Measurements from ENCODE around the gene RBM43. TPM values are rescaled to one million over a fixed set of nuclear protein-coding genes. Genes with fewer than 3 reads are reported as not detected.

The RBM43 gene
- polyA plus RNA-seq, 1 donor (not counting 4 experiments of a cell fraction or from before 2014, with no cell fraction given): 2.7 TPM

GRCh38 chr2:151271824-151272223 lies 10.2 kb upstream of the RBM43 start:
- Histone ChIP-seq H3K27me3 (ENCODE audit: control insufficient read depth, extremely low read depth, insufficient read depth, low read length) (no peaks in the 10 kb centered on the region), H3K9me3 (ENCODE audit: control insufficient read depth, low read depth, low read length) (no peaks in the 10 kb centered on the region), H3K27ac (ENCODE audit: control insufficient read depth, insufficient read depth, low read length) (no peak overlapping the region), H2AFZ (ENCODE audit: control insufficient read depth, low read length) (no peak overlapping the region), H3K79me2 (ENCODE audit: control insufficient read depth, insufficient read depth, low read length) (no peaks in the 10 kb centered on the region), H3K9ac (ENCODE audit: control insufficient read depth, extremely low read depth, insufficient read depth, low read length) (no peak overlapping the region), H3K4me2 (ENCODE audit: control insufficient read depth, extremely low read depth, insufficient read depth, low read depth, low read length) (no peak overlapping the region), H3K4me1 (ENCODE audit: control insufficient read depth, extremely low read depth, insufficient read depth, low read length) (no peaks in the 10 kb centered on the region), H3K36me3 (ENCODE audit: control insufficient read depth in 2 of 2, extremely low read depth in 1 of 2, insufficient read depth in 2 of 2, low read length in 2 of 2) (no peaks in the 10 kb centered on the region), H3K4me3 (ENCODE audit: control insufficient read depth in 2 of 3, extremely low read depth in 1 of 3, insufficient read depth in 2 of 3, low read depth in 1 of 3, low read length in 3 of 3) (no peak overlapping the region), H4K20me1 (ENCODE audit: control insufficient read depth, extremely low read depth, insufficient read depth, low read length) (no peaks in the 10 kb centered on the region), H3K9me1 (ENCODE audit: control insufficient read depth, extremely low read depth, insufficient read depth, low read length) (no peaks in the 10 kb centered on the region)
- FAIRE-seq (no peak), DNase-seq (ENCODE audit: low read depth, low spot score) (no peak)
- dilution Hi-C loops (cut with MboI; ENCODE audit: extremely low pct_ligation_motif_present, low sequenced_read_pairs): no loop called here
- TF ChIP-seq EZH2 (IDR thresholded peaks at IDR 0.05; ENCODE audit: low read length): no peak
- TF ChIP-seq, protein P1, sequence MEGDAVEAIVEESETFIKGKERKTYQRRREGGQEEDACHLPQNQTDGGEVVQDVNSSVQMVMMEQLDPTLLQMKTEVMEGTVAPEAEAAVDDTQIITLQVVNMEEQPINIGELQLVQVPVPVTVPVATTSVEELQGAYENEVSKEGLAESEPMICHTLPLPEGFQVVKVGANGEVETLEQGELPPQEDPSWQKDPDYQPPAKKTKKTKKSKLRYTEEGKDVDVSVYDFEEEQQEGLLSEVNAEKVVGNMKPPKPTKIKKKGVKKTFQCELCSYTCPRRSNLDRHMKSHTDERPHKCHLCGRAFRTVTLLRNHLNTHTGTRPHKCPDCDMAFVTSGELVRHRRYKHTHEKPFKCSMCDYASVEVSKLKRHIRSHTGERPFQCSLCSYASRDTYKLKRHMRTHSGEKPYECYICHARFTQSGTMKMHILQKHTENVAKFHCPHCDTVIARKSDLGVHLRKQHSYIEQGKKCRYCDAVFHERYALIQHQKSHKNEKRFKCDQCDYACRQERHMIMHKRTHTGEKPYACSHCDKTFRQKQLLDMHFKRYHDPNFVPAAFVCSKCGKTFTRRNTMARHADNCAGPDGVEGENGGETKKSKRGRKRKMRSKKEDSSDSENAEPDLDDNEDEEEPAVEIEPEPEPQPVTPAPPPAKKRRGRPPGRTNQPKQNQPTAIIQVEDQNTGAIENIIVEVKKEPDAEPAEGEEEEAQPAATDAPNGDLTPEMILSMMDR (optimal IDR thresholded peaks at IDR 0.05 in 1 of 3, IDR thresholded peaks at IDR 0.05 in 1 of 3, conservative IDR thresholded peaks at IDR 0.05 in 1 of 3; ENCODE audit: extremely low read depth in 1 of 3, insufficient read depth in 2 of 3, low read length in 3 of 3): no peak

GRCh38 chr2:151269798-151270568 lies 8.3 kb upstream of the RBM43 start:
- FAIRE-seq (peak; percentile 71), DNase-seq (ENCODE audit: low read depth, low spot score) (no peak)
- no peaks in the 10 kb centered on the region for H3K79me2 ChIP-seq (ENCODE audit: control insufficient read depth, insufficient read depth, low read length)

More at GRCh38 chr2:151269798-151270568, 8.3 kb upstream of the RBM43 start:
- Histone ChIP-seq H3K9ac (ENCODE audit: control insufficient read depth, extremely low read depth, insufficient read depth, low read length) (no peak overlapping the region), H2AFZ (ENCODE audit: control insufficient read depth, low read length) (no peak overlapping the region), H3K9me1 (ENCODE audit: control insufficient read depth, extremely low read depth, insufficient read depth, low read length) (no peaks in the 10 kb centered on the region), H3K9me3 (ENCODE audit: control insufficient read depth, low read depth, low read length) (no peaks in the 10 kb centered on the region), H3K36me3 (ENCODE audit: control insufficient read depth in 2 of 2, extremely low read depth in 1 of 2, insufficient read depth in 2 of 2, low read length in 2 of 2) (no peaks in the 10 kb centered on the region), H4K20me1 (ENCODE audit: control insufficient read depth, extremely low read depth, insufficient read depth, low read length) (no peaks in the 10 kb centered on the region), H3K27me3 (ENCODE audit: control insufficient read depth, extremely low read depth, insufficient read depth, low read length) (no peaks in the 10 kb centered on the region), H3K27ac (ENCODE audit: control insufficient read depth, insufficient read depth, low read length) (no peak overlapping the region), H3K4me3 (ENCODE audit: control insufficient read depth in 2 of 3, extremely low read depth in 1 of 3, insufficient read depth in 2 of 3, low read depth in 1 of 3, low read length in 3 of 3) (no peak overlapping the region), H3K4me1 (ENCODE audit: control insufficient read depth, extremely low read depth, insufficient read depth, low read length) (no peaks in the 10 kb centered on the region), H3K4me2 (ENCODE audit: control insufficient read depth, extremely low read depth, insufficient read depth, low read depth, low read length) (no peak overlapping the region)
- dilution Hi-C loops (cut with MboI; ENCODE audit: extremely low pct_ligation_motif_present, low sequenced_read_pairs): no loop called here
- TF ChIP-seq EZH2 (IDR thresholded peaks at IDR 0.05; ENCODE audit: low read length): no peak
- TF ChIP-seq, protein P1 (optimal IDR thresholded peaks at IDR 0.05 in 1 of 3, IDR thresholded peaks at IDR 0.05 in 1 of 3, conservative IDR thresholded peaks at IDR 0.05 in 1 of 3; ENCODE audit: extremely low read depth in 1 of 3, insufficient read depth in 2 of 3, low read length in 3 of 3): no peak
